Smooth muscle cell (in vitro differentiated cells): ENCODE measurements around the gene ANKLE1. TPM values are rescaled to one million over a fixed set of nuclear protein-coding genes. Genes with fewer than 3 reads are reported as not detected.

Experiments
- DNase-seq: peaks from one replicate; lab custom pipeline; 2025; ENCODE audit not compliant: unreplicated experiment; lab: John Stamatoyannopoulos, UW
- H2AFZ ChIP-seq: fragments of 200-600 bp; sonication (generic); 2 replicates; pipeline ENCODE4 v1.6.0; 2016; ENCODE audit warnings: antibody characterized with exemption, low read depth, mild to moderate bottlenecking
- H3F3A ChIP-seq: fragments of 200-600 bp; sonication (generic); 2 replicates; pipeline ENCODE4 v1.6.0; 2017; ENCODE audit warnings: antibody characterized with exemption, low read depth
- H3K27ac ChIP-seq: fragments of 200-600 bp; sonication (generic); 2 replicates; pipeline ENCODE4 v1.5.1; 2016; ENCODE audit warnings: low read depth, mild to moderate bottlenecking
- H3K27me3 ChIP-seq: fragments of 200-600 bp; sonication (generic); 2 replicates; pipeline ENCODE4 v1.6.1; 2016; ENCODE audit warnings: low read depth, mild to moderate bottlenecking
- H3K36me3 ChIP-seq: fragments of 200-600 bp; sonication (generic); 2 replicates; pipeline ENCODE4 v1.5.1; 2016; ENCODE audit warnings: low read depth
- H3K4me1 ChIP-seq: fragments of 200-600 bp; sonication (generic); 2 replicates; pipeline ENCODE4 v1.5.1; 2016; ENCODE audit warnings: low read depth
- H3K4me2 ChIP-seq: fragments of 200-600 bp; sonication (generic); 2 replicates; pipeline ENCODE4 v1.6.0; 2016; ENCODE audit warnings: mild to moderate bottlenecking
- H3K4me3 ChIP-seq: fragments of 200-600 bp; sonication (generic); 2 replicates; pipeline ENCODE4 v1.5.1; 2016; ENCODE audit warnings: mild to moderate bottlenecking
- H3K79me2 ChIP-seq: fragments of 200-600 bp; sonication (generic); 2 replicates; pipeline ENCODE4 v1.6.0; 2016; ENCODE audit warnings: low read depth, mild to moderate bottlenecking
- H3K9ac ChIP-seq: fragments of 200-600 bp; sonication (generic); 2 replicates; pipeline ENCODE4 v1.6.0; 2016; ENCODE audit warnings: low read depth
- H3K9me3 ChIP-seq: fragments of 200-600 bp; sonication (generic); replicated peaks from 2 replicates; pipeline ENCODE4 v1.5.1; 2016; ENCODE audit warnings: low read depth
- H4K20me1 ChIP-seq: fragments of 200-600 bp; sonication (generic); 2 replicates; pipeline ENCODE4 v1.6.0; 2016; ENCODE audit warnings: low read depth
- WGBS: methylation state at CpG from one replicate; pipeline ENCODE4 v1.1.7; 2016; ENCODE audit warnings: low lambda C conversion rate; 5-methylcytosine and 5-hydroxymethylcytosine counted together
- polyA plus RNA-seq: library from polyadenylated mRNA; unstranded; fragments of >200 nt; fragmentation: Nextera tagmentation; extraction: Ambion mirVana; gene quantifications from 2 replicates; pipeline ENCODE4 v1.2.1, GENCODE V29; 2016
- total RNA-seq: library from RNA; depleted of rRNA; stranded (reverse); fragments of >200 nt; gene quantifications from 2 replicates; pipeline ENCODE4 v1.2.3, GENCODE V29; 2014
- TF ChIP-seq, protein P1 (sequence below): fragments of 200-600 bp; sonication (generic); IDR thresholded peaks from 2 replicates; pipeline ENCODE4 v1.5.1; 2017; ENCODE audit warnings: borderline replicate concordance, mild to moderate bottlenecking, antibody characterized with exemption; ENCODE audit not compliant: insufficient read depth, poor library complexity, severe bottlenecking

Gene ANKLE1
- total and polyA plus RNA-seq, 2 experiments from 2014 or later, result 0.36 to 0.61 TPM

DNA sequence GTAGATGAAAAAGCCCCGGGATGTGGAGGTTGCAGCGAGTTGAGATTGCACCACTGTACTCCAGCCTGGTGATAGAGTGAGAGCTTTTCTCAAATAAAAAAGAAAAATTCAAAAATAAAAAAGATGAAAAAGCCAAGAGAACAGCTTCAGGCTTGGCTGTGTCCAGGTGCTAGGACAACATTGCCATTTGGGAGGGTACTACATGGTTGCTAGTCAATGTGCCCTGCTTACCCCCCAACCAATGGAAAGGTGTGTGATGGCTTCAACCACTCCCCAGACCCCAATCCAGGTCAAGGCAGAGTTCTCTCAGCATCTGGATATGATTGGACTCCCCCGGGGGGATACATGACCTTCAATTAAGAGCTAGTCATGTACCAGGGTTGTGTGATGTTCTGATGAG, 2.3 kb upstream of the ANKLE1 start:
- H3K4me3 ChIP-seq, result no peak overlapping the region
- no peaks in the 10 kb centered on the region for H3K27me3 ChIP-seq
- TF ChIP-seq, protein P1, sequence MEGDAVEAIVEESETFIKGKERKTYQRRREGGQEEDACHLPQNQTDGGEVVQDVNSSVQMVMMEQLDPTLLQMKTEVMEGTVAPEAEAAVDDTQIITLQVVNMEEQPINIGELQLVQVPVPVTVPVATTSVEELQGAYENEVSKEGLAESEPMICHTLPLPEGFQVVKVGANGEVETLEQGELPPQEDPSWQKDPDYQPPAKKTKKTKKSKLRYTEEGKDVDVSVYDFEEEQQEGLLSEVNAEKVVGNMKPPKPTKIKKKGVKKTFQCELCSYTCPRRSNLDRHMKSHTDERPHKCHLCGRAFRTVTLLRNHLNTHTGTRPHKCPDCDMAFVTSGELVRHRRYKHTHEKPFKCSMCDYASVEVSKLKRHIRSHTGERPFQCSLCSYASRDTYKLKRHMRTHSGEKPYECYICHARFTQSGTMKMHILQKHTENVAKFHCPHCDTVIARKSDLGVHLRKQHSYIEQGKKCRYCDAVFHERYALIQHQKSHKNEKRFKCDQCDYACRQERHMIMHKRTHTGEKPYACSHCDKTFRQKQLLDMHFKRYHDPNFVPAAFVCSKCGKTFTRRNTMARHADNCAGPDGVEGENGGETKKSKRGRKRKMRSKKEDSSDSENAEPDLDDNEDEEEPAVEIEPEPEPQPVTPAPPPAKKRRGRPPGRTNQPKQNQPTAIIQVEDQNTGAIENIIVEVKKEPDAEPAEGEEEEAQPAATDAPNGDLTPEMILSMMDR, result no peak
- no peaks in the 10 kb centered on the region for H3K9me3 ChIP-seq
- no peaks in the 10 kb centered on the region for H3K4me1 ChIP-seq
- no peaks in the 10 kb centered on the region for H4K20me1 ChIP-seq
- H3K79me2 ChIP-seq, result no peaks in the 10 kb centered on the region
- H3K9ac ChIP-seq, result no peak overlapping the region
- WGBS, result 84% methylated on average over 3 of the region's 3 CpGs
- no peak for DNase-seq
- no peak overlapping the region for H3K27ac ChIP-seq
- H3K4me2 ChIP-seq, result no peak overlapping the region
- H3K36me3 ChIP-seq, result no peaks in the 10 kb centered on the region
- no peaks in the 10 kb centered on the region for H3F3A ChIP-seq
- no peak overlapping the region for H2AFZ ChIP-seq

DNA sequence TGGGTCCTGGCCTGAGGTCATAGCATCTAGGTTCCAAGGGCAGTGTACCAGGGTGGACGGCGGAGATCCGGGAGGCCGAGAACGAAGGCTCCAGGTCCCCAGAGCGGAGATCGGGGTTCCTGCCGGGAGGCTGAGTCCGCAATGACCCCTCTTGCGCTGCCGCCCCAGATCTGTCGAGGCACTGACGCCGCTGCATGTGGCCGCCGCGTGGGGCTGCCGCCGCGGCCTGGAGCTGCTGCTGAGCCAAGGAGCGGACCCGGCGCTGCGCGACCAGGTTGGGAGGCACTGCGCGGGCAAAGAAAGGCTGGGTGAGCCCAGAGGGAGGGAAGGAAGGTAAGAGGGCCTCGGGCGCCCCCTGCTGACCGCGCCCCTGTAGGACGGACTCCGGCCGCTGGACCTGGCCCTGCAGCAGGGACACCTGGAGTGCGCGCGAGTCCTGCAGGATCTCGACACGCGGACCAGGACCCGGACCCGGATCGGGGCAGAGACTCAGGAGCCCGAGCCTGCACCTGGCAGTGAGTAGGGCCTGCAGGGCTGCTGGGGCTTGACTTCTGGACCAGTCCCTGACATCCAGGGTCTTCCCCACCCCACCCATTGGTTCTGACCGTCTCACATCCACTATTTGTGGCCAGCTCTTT, 906 bp downstream of the ANKLE1 start:
- H3F3A ChIP-seq, result no peaks in the 10 kb centered on the region
- H3K27ac ChIP-seq, result no peak overlapping the region
- WGBS, result 9% methylated on average over 41 of the region's 45 CpGs
- H3K79me2 ChIP-seq, result no peaks in the 10 kb centered on the region
- TF ChIP-seq, protein P1, result peak; percentile 96
- peak; percentile 64 for DNase-seq
- no peaks in the 10 kb centered on the region for H3K27me3 ChIP-seq
- no peaks in the 10 kb centered on the region for H3K9me3 ChIP-seq
- peak overlapping the region; percentile 61 for H2AFZ ChIP-seq
- no peaks in the 10 kb centered on the region for H4K20me1 ChIP-seq
- no peak overlapping the region for H3K9ac ChIP-seq
- H3K4me1 ChIP-seq, result no peaks in the 10 kb centered on the region
- H3K36me3 ChIP-seq, result no peaks in the 10 kb centered on the region
- peak overlapping the region; percentile 40 for H3K4me3 ChIP-seq
- H3K4me2 ChIP-seq, result peak overlapping the region; percentile 88

DNA sequence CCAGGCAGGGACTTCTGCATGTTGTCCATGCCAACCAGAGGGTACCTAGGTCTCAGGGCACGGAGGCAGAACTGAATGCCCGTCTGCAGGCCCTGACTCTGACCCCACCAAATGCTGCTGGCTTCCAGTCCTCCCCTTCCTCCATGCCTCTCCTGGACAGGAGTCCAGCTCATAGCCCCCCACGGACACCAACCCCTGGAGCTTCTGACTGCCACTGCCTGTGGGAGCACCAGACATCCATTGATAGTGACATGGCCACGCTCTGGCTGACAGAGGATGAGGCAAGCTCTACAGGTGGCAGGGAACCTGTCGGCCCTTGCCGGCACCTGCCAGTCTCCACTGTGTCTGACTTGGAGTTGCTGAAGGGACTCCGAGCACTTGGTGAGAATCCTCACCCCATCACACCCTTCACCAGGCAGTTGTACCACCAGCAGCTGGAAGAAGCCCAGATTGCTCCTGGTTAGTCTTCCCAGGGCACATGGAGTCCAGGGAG, 1.8 kb downstream of the ANKLE1 start:
- Histone ChIP-seq H3K4me3 (no peak overlapping the region), H3K36me3 (no peaks in the 10 kb centered on the region), H3K4me2 (no peak overlapping the region), H3K9ac (no peak overlapping the region), H2AFZ (no peak overlapping the region), H4K20me1 (no peaks in the 10 kb centered on the region), H3K27ac (no peak overlapping the region), H3K4me1 (no peaks in the 10 kb centered on the region), H3K9me3 (no peaks in the 10 kb centered on the region), H3K79me2 (no peaks in the 10 kb centered on the region), H3F3A (no peaks in the 10 kb centered on the region), H3K27me3 (no peaks in the 10 kb centered on the region)
- no peak for DNase-seq
- TF ChIP-seq, protein P1, result no peak
- WGBS, result 88% methylated on average over 7 of the region's 7 CpGs
